Thyroid gland (tissue), 4 donors: ENCODE results near the gene KCNJ6. TPM values are rescaled to one million over a fixed set of nuclear protein-coding genes. Genes with fewer than 3 reads are reported as not detected.
"Not testable (repeated sequence)": the region's sequence is repeated elsewhere in the genome, so short reads cannot be mapped to it uniquely, and the experiment has no call there.

Experiments
- DNase-seq, 2 donors: peaks; one replicate each; pipeline ENCODE4 v3.0.0-alpha.2; 2019
- H3K27ac ChIP-seq, 3 donors: fragments of 200-600 bp; sonication (generic); 1 replicate in 2 of 3; 2 replicates in 1 of 3; pipeline ENCODE4 v1.5.1; 2016 to 2019; ENCODE audit warnings: mild to moderate bottlenecking in 1 of 3, moderate library complexity in 1 of 3
- H3K27me3 ChIP-seq: fragments of 200-600 bp; sonication (generic); one replicate; pipeline ENCODE4 v1.5.1; 2019
- H3K36me3 ChIP-seq, 2 donors: fragments of 200-600 bp; sonication (generic); one replicate each; pipeline ENCODE4 v1.5.1; 2016 to 2019
- H3K4me1 ChIP-seq, 2 donors: fragments of 200-600 bp; sonication (generic); one replicate each; pipeline ENCODE4 v1.5.1; 2017 to 2019
- H3K4me3 ChIP-seq, 3 donors: fragments of 200-600 bp; sonication (generic); replicated peaks in 1 of 3; 1 replicate in 2 of 3; 2 replicates in 1 of 3; pipeline ENCODE4 v1.5.1; 2016; ENCODE audit warnings: mild to moderate bottlenecking in 1 of 3
- H3K9me3 ChIP-seq: fragments of 200-600 bp; sonication (generic); one replicate; pipeline ENCODE4 v1.5.1; 2017
- POLR2A ChIP-seq, 2 donors: fragments of 450-650 bp; IDR thresholded peaks; one replicate each; pipeline ENCODE4 v1.6.1; 2017; ENCODE audit warnings: antibody characterized with exemption in 2 of 2, mild to moderate bottlenecking in 2 of 2, moderate library complexity in 1 of 2
- WGBS, 2 donors: methylation state at CpG; one replicate each; pipeline ENCODE4 v1.1.5; 2017; 5-methylcytosine and 5-hydroxymethylcytosine counted together
- intact Hi-C: fragments of 100-400 bp; cut with DNase I; formaldehyde crosslinking; loops from one replicate; pipeline ENCODE4 v1.15.1; 2023
- total RNA-seq, 4 donors: library from RNA; depleted of rRNA; stranded (reverse); fragments of >200 nt; gene quantifications; one replicate each; pipeline ENCODE4 v1.2.3, GENCODE V29; 2016
- TF ChIP-seq, protein P1 (sequence below), 6 experiments: fragments of 200-600 bp in 3 of 6; fragments of 450-650 bp in 3 of 6; sonication (generic) in 3 of 6; IDR thresholded peaks; one replicate each; pipeline ENCODE4 v1.5.1; 2016 to 2019; ENCODE audit warnings: antibody characterized with exemption in 6 of 6, mild to moderate bottlenecking in 2 of 6, inconsistent platforms in 1 of 6, moderate library complexity in 1 of 6

The KCNJ6 gene
- total RNA-seq, 4 donors from 2014 or later: not detected

DNA sequence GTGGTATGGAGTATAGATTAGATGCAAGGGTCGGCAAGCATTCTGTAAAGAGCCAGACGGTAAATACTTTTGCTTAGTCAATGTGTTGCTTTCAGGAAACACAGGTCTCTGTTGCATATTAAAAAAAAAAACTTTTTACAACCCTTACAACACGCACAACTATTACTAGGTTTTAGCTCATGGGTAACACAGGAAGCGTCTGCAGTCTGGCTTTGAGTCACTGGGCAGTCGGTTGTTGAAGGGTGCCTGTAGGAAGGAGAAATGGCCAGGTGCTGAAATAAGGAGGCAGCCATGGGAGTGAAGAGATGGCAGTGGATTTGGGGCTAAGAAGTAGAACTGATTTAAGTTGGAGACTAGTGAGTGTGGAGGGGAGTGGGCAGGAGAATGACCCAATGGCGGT, 192.1 kb downstream of the KCNJ6 start:
- no peaks in the 10 kb centered on the region for H3K27me3 ChIP-seq
- H3K4me1 ChIP-seq: no peaks in the 10 kb centered on the region
- WGBS, 2 donors: 79 to 84% methylated on average over 6 of the region's 6 CpGs
- TF ChIP-seq POLR2A (IDR thresholded peaks at IDR 0.05): no peak
- TF ChIP-seq, protein P1, sequence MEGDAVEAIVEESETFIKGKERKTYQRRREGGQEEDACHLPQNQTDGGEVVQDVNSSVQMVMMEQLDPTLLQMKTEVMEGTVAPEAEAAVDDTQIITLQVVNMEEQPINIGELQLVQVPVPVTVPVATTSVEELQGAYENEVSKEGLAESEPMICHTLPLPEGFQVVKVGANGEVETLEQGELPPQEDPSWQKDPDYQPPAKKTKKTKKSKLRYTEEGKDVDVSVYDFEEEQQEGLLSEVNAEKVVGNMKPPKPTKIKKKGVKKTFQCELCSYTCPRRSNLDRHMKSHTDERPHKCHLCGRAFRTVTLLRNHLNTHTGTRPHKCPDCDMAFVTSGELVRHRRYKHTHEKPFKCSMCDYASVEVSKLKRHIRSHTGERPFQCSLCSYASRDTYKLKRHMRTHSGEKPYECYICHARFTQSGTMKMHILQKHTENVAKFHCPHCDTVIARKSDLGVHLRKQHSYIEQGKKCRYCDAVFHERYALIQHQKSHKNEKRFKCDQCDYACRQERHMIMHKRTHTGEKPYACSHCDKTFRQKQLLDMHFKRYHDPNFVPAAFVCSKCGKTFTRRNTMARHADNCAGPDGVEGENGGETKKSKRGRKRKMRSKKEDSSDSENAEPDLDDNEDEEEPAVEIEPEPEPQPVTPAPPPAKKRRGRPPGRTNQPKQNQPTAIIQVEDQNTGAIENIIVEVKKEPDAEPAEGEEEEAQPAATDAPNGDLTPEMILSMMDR (IDR thresholded peaks at IDR 0.05): no peak
- DNase-seq: no peak
- H3K36me3 ChIP-seq: no peaks in the 10 kb centered on the region
- no peak overlapping the region for H3K4me3 ChIP-seq
- no peak overlapping the region for H3K27ac ChIP-seq
- intact Hi-C loops: no loop called here
- H3K9me3 ChIP-seq: no peaks in the 10 kb centered on the region

DNA sequence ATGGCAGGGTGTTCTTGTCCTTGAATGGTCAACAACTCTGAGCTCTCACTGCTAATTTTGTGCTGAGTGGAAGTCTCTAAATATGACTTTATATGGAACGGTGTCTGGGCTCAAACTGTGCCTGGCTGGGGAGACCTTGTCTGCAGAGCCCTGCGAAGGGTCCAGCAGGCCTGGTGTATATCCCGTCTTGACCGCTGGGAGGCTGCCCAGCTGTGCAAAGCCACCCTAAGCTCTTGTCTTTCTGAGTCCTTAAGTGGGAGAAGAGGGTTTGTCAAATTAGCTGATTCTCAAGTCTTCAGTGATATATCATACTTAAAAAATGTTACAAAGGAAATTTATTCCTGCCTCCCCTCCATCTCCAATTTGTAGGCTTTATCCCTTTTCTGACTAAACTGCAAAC, 198.7 kb downstream of the KCNJ6 start:
- H3K27me3 ChIP-seq: no peaks in the 10 kb centered on the region
- DNase-seq: no peak
- H3K4me3 ChIP-seq: no peak overlapping the region
- H3K9me3 ChIP-seq: no peaks in the 10 kb centered on the region
- TF ChIP-seq, protein P1 (IDR thresholded peaks at IDR 0.05): no peak
- TF ChIP-seq POLR2A (IDR thresholded peaks at IDR 0.05): no peak
- H3K4me1 ChIP-seq: no peaks in the 10 kb centered on the region
- WGBS, 2 donors: 90 to 93% methylated on average over 4 of the region's 4 CpGs
- intact Hi-C loops: loop anchor here (10.0 kb wide), 2 partner anchors 407 to 637 kb away; no protein-coding TSS in a partner anchor
- H3K27ac ChIP-seq: no peak overlapping the region
- no peaks in the 10 kb centered on the region for H3K36me3 ChIP-seq

DNA sequence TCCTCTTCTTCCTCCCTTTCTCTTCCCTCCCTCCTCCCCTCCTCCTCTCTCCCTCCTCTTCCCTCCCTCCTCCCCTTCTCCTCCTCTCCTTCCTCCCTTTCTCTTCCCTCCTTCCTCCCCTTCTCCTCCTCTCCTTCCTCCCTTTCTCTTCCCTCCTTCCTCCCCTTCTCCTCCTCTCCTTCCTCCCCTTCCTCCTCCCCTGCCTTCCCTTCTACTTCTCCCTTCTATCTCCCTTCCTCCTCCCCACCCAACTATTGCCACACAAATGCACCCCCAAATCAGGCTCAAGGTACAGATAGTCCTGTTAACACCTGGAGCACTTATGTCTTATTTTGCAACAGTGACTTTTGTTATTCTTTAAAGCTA, 203.7 kb downstream of the KCNJ6 start:
- H3K36me3 ChIP-seq, H3K9me3 ChIP-seq, H3K4me3 ChIP-seq, H3K27me3 ChIP-seq, H3K27ac ChIP-seq, H3K4me1 ChIP-seq, DNase-seq: not testable (repeated sequence)
- intact Hi-C loops: loop anchor here (10.0 kb wide), 2 partner anchors 412 to 642 kb away; no protein-coding TSS in a partner anchor

DNA sequence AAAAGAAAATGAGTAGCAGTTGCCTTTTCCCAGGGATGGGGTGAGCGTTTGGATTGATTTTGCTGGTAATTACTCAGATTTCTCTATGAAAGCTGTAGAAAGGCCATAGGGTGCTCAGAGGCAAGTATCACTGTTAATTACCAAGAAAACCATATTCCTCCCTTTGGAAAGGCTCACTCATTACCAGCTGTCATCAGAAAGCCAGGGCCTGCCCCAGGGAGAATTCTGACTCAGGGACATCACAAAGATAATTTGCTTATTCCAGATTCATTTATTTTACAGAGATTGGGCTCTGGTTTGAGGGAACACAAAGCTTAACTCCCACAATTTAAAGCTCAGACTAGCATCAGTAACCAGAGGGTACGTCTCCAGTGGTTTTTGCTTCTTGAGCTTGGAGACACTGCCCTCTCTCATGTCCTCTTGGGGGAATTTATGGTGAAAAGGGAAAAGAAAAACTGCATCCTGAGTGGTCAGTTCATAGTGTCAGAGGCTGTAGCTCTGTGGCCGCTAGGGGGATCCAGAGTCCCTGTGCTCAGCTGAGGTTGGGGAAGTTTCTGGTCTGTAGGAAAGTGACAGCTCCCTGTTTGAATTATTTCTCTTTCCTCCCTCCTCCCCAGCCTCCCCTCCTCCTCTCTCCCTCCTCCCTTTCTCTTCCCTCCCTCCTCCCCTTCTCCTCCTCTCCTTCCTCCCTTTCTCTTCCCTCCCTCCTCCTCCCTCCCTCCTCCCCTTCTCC, 204.3 kb downstream of the KCNJ6 start:
- no peaks in the 10 kb centered on the region for H3K4me1 ChIP-seq
- TF ChIP-seq, protein P1 (IDR thresholded peaks at IDR 0.05): peak; percentile 56 to 77 (median 64)
- TF ChIP-seq POLR2A (IDR thresholded peaks at IDR 0.05): no peak
- no peaks in the 10 kb centered on the region for H3K36me3 ChIP-seq
- intact Hi-C loops: loop anchor here (10.0 kb wide), 2 partner anchors 413 to 643 kb away; no protein-coding TSS in a partner anchor
- no peak overlapping the region for H3K27ac ChIP-seq
- no peak overlapping the region for H3K4me3 ChIP-seq
- no peaks in the 10 kb centered on the region for H3K27me3 ChIP-seq
- peak; percentile 57 to 62 for DNase-seq
- 37% methylated on average over 3 of the region's 3 CpGs for WGBS, 2 donors
- H3K9me3 ChIP-seq: no peaks in the 10 kb centered on the region

DNA sequence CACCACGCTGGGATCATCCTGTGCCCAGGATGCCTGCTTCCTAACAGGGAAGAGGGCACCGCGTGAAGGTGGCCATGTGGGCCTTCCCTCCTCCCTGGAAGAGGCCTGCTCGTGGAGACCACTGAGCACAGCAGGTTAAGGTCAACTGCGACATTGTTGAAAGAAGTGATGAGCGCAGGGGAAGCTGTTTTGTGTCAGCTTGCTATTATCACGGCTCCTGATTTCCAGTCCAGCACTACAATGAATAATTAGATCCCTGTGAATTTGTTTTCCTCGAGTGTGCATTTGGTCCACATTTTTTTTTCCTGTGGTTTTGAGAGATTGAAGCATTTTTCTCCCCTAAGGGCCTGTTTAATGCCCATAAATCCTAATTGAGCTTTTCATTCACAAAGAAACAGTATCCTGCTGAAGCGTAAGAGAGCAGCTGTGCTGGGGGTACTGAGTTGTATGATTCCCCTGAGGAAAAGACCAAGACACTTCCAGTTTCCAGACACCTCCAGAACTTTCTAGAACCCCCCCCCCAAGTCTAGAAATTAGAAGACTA, 204.9 kb downstream of the KCNJ6 start:
- Histone ChIP-seq H3K4me3 (no peak overlapping the region), H3K27ac (no peak overlapping the region), H3K9me3 (no peaks in the 10 kb centered on the region), H3K4me1 (no peaks in the 10 kb centered on the region), H3K27me3 (no peaks in the 10 kb centered on the region), H3K36me3 (no peaks in the 10 kb centered on the region)
- intact Hi-C loops: loop anchor here (10.0 kb wide), 2 partner anchors 413 to 643 kb away; no protein-coding TSS in a partner anchor
- no peak for DNase-seq
- no peak for TF ChIP-seq POLR2A (IDR thresholded peaks at IDR 0.05)
- TF ChIP-seq, protein P1 (IDR thresholded peaks at IDR 0.05): no peak
- WGBS, 2 donors: 71 to 79% methylated on average over 8 to 9 of the region's 9 CpGs
